HEK293 (cell line): ENCODE measurements around the gene YIPF2.
"Not testable (repeated sequence)": the region's sequence is repeated elsewhere in the genome, so short reads cannot be mapped to it uniquely, and the experiment has no call there.

Experiments used
- CTCF ChIA-PET: fragments of 350-600 bp; formaldehyde crosslinking; extraction: SDS; loops from one replicate; lab custom pipeline; 2021; ENCODE audit warnings: antibody characterized with exemption; lab: Yijun Ruan, JAX
- POLR2A ChIA-PET: fragments of 300-600 bp; formaldehyde crosslinking; extraction: SDS; loops from one replicate; lab custom pipeline; 2020; ENCODE audit warnings: antibody characterized with exemption, inconsistent platforms; lab: Yijun Ruan, JAX
- H3K27ac ChIP-seq: fragments of 200-500 bp; sonication (Bioruptor generic); 2 replicates; pipeline ENCODE4 v1.5.1; 2014; ENCODE audit warnings: low read depth, low read length, control low read depth, inconsistent platforms; ENCODE audit errors: extremely low read depth
- H3K36me3 ChIP-seq, 2 experiments: fragments of 200-500 bp in 1 of 2; sonication (Bioruptor generic) in 1 of 2; 1 replicate in 1 of 2; 2 replicates in 1 of 2; pipeline ENCODE4 v1.5.1; 2014 to 2017; ENCODE audit warnings: inconsistent platforms in 2 of 2, low read length in 2 of 2; ENCODE audit not compliant: control insufficient read depth in 2 of 2, insufficient read depth in 1 of 2
- H3K4me1 ChIP-seq: fragments of 200-500 bp; sonication (Bioruptor generic); 2 replicates; pipeline ENCODE4 v1.5.1; 2014; ENCODE audit warnings: mild to moderate bottlenecking, low read length, inconsistent platforms; ENCODE audit not compliant: control insufficient read depth, insufficient read depth
- H3K4me3 ChIP-seq: 2 replicates; pipeline ENCODE4 v1.5.1; 2011; ENCODE audit warnings: low read depth, mild to moderate bottlenecking, control low read depth, low read length, moderate library complexity
- H3K9me3 ChIP-seq: fragments of 200-500 bp; sonication (Bioruptor generic); 2 replicates; pipeline ENCODE4 v1.5.1; 2014; ENCODE audit warnings: low read depth, low read length, inconsistent platforms; ENCODE audit not compliant: control insufficient read depth, insufficient read depth
- EGR2 ChIP-seq: fragments of 450-650 bp; formaldehyde crosslinking; IDR thresholded peaks from 2 replicates; pipeline ENCODE4 v1.5.1; 2016; ENCODE audit warnings: low read depth, missing biosample characterization, missing genetic modification characterization
- HOXD13 ChIP-seq: sonication (generic); formaldehyde crosslinking; IDR thresholded peaks from 2 replicates; pipeline ENCODE4 v1.8.0; 2022; ENCODE audit warnings: missing genetic modification reagents, borderline replicate concordance
- KLF8 ChIP-seq: fragments of 450-650 bp; formaldehyde crosslinking; IDR thresholded peaks from 2 replicates; pipeline ENCODE4 v1.5.1; 2016; ENCODE audit warnings: missing biosample characterization, missing genetic modification characterization
- MEIS1 ChIP-seq: sonication (generic); formaldehyde crosslinking; IDR thresholded peaks from 2 replicates; pipeline ENCODE4 v1.8.1; 2022; ENCODE audit warnings: missing genetic modification reagents, mild to moderate bottlenecking, borderline replicate concordance
- PBX3 ChIP-seq: sonication (generic); formaldehyde crosslinking; IDR thresholded peaks from 2 replicates; pipeline ENCODE4 v1.8.1; 2022; ENCODE audit warnings: mild to moderate bottlenecking, moderate library complexity, missing genetic modification reagents
- TRIM28 ChIP-seq: IDR thresholded peaks from 2 replicates; pipeline ENCODE4 v1.6.1; 2011; ENCODE audit warnings: low read length, control low read depth, borderline replicate concordance
- ZBTB48 ChIP-seq: fragments of 450-650 bp; formaldehyde crosslinking; IDR thresholded peaks from 2 replicates; pipeline ENCODE4 v1.5.1; 2016; ENCODE audit warnings: missing biosample characterization, missing genetic modification characterization
- ZBTB8A ChIP-seq: fragments of 450-650 bp; formaldehyde crosslinking; IDR thresholded peaks from 2 replicates; pipeline ENCODE4 v1.5.1; 2016; ENCODE audit warnings: missing biosample characterization, missing genetic modification characterization
- ZFP69B ChIP-seq: fragments of 450-650 bp; formaldehyde crosslinking; IDR thresholded peaks from 2 replicates; pipeline ENCODE4 v1.5.1; 2016; ENCODE audit warnings: missing biosample characterization, missing genetic modification characterization
- ZNF114 ChIP-seq: fragments of 450-650 bp; formaldehyde crosslinking; IDR thresholded peaks from 2 replicates; pipeline ENCODE4 v1.5.0; 2017; ENCODE audit warnings: missing biosample characterization, missing genetic modification characterization
- ZNF202 ChIP-seq: fragments of 450-650 bp; formaldehyde crosslinking; IDR thresholded peaks from 2 replicates; pipeline ENCODE4 v1.5.1; 2016; ENCODE audit warnings: missing biosample characterization, missing genetic modification characterization, borderline replicate concordance
- ZNF211 ChIP-seq: fragments of 450-650 bp; formaldehyde crosslinking; IDR thresholded peaks from 2 replicates; pipeline ENCODE4 v1.5.1; 2016; ENCODE audit warnings: low read depth, missing biosample characterization, missing genetic modification characterization
- ZNF266 ChIP-seq: fragments of 450-650 bp; formaldehyde crosslinking; IDR thresholded peaks from 2 replicates; pipeline ENCODE4 v1.5.1; 2016; ENCODE audit warnings: missing biosample characterization, missing genetic modification characterization, low read depth
- ZNF324 ChIP-seq: fragments of 450-650 bp; formaldehyde crosslinking; IDR thresholded peaks from 2 replicates; pipeline ENCODE4 v1.5.1; 2016; ENCODE audit warnings: missing biosample characterization, missing genetic modification characterization
- ZNF362 ChIP-seq: fragments of 450-650 bp; formaldehyde crosslinking; IDR thresholded peaks from 2 replicates; pipeline ENCODE4 v1.5.1; 2016; ENCODE audit warnings: missing biosample characterization, missing genetic modification characterization
- ZNF37A ChIP-seq: fragments of 450-650 bp; IDR thresholded peaks from 2 replicates; pipeline ENCODE4 v1.5.1; 2018; ENCODE audit warnings: missing biosample characterization, missing genetic modification characterization
- ZNF394 ChIP-seq: fragments of 450-650 bp; formaldehyde crosslinking; IDR thresholded peaks from 2 replicates; pipeline ENCODE4 v1.5.1; 2016; ENCODE audit warnings: missing biosample characterization, missing genetic modification characterization, mild to moderate bottlenecking, moderate library complexity, borderline replicate concordance
- ZNF518A ChIP-seq: fragments of 450-650 bp; formaldehyde crosslinking; conservative IDR thresholded peaks from 2 replicates; pipeline ENCODE4 v1.5.1; 2016; ENCODE audit warnings: low read depth, missing biosample characterization, missing genetic modification characterization
- ZNF521 ChIP-seq: fragments of 450-650 bp; formaldehyde crosslinking; IDR thresholded peaks from 2 replicates; pipeline ENCODE4 v1.5.1; 2017; ENCODE audit warnings: missing biosample characterization, mild to moderate bottlenecking, missing genetic modification characterization
- ZNF530 ChIP-seq: fragments of 450-650 bp; formaldehyde crosslinking; IDR thresholded peaks from 2 replicates; pipeline ENCODE4 v1.5.1; 2016; ENCODE audit warnings: low read depth, missing biosample characterization, missing genetic modification characterization
- ZNF558 ChIP-seq: fragments of 450-650 bp; formaldehyde crosslinking; IDR thresholded peaks from 2 replicates; pipeline ENCODE4 v1.5.1; 2016; ENCODE audit warnings: missing biosample characterization, missing genetic modification characterization
- ZNF561 ChIP-seq: fragments of 450-650 bp; IDR thresholded peaks from 2 replicates; pipeline ENCODE4 v1.5.1; 2018; ENCODE audit warnings: missing biosample characterization, missing genetic modification characterization, borderline replicate concordance
- ZNF571 ChIP-seq: fragments of 450-650 bp; formaldehyde crosslinking; IDR thresholded peaks from 2 replicates; pipeline ENCODE4 v1.5.0; 2017; ENCODE audit warnings: missing biosample characterization, missing genetic modification characterization
- ZNF623 ChIP-seq: fragments of 450-650 bp; formaldehyde crosslinking; IDR thresholded peaks from 2 replicates; pipeline ENCODE4 v1.5.1; 2016; ENCODE audit warnings: missing biosample characterization, missing genetic modification characterization
- ZNF654 ChIP-seq: fragments of 450-650 bp; formaldehyde crosslinking; IDR thresholded peaks from 2 replicates; pipeline ENCODE4 v1.5.1; 2016; ENCODE audit warnings: low read depth, missing biosample characterization, missing genetic modification characterization
- ZNF664 ChIP-seq: fragments of 450-650 bp; formaldehyde crosslinking; IDR thresholded peaks from 2 replicates; pipeline ENCODE4 v1.5.1; 2016; ENCODE audit warnings: missing biosample characterization, missing genetic modification characterization
- ZNF701 ChIP-seq: fragments of 450-650 bp; formaldehyde crosslinking; IDR thresholded peaks from 2 replicates; pipeline ENCODE4 v1.5.1; 2016; ENCODE audit warnings: missing biosample characterization, missing genetic modification characterization

The YIPF2 gene

GRCh38 chr19:10943412-10943811 lies 15.0 kb upstream of the YIPF2 start (continued):
- TF ChIP-seq ZNF202 (tag by site-specific recombination) (peak; percentile 19; the same call in 1 of the 2 replicates), ZNF394 (peak; percentile 86; the same call in 1 of the 2 replicates), ZNF266 (peak; percentile 55; the same call in 1 of the 2 replicates), ZNF664 (tag by site-specific recombination) (peak; percentile 22; the same call in 1 of the 2 replicates), ZNF623 (peak; percentile 43), ZBTB8A (peak; percentile 39; the same call in 1 of the 2 replicates)

- not testable (repeated sequence) for H3K4me1 ChIP-seq, H3K4me3 ChIP-seq, H3K9me3 ChIP-seq, H3K36me3 ChIP-seq, H3K27ac ChIP-seq
- ChIA-PET POLR2A (interaction anchor here (0.7 to 1.3 kb wide), 6 partner anchors 9 to 165 kb away, joined by 3 to 5 read pairs (median 4); no protein-coding TSS in a partner anchor), CTCF (interaction anchor here (0.6 to 2.9 kb wide), 28 partner anchors 9 to 412 kb away, joined by 3 to 21 read pairs (median 4); no protein-coding TSS in a partner anchor)
- TF ChIP-seq ZNF362 (tag by site-specific recombination): peak; percentile 89; the same call in 1 of the 2 replicates
These were observed 13.2 kb upstream of the YIPF2 start for GRCh38 chr19:10941649-10942048.

- Histone ChIP-seq H3K4me3 (no peak overlapping the region), H3K9me3 (no peaks in the 10 kb centered on the region), H3K27ac (no peak overlapping the region), H3K4me1 (no peaks in the 10 kb centered on the region; the same call in 1 of the 2 replicates), H3K36me3 (peaks cover 1 to 15% of the 10 kb centered on the region in 2 experiments; a peak in 2 of 3 replicates)
- POLR2A ChIA-PET: interaction anchor here (0.7 to 1.4 kb wide), 4 partner anchors 99 to 202 kb away, joined by 3 to 5 read pairs (median 4); partner anchors contain the start of gene LDLR
- CTCF ChIA-PET: interaction anchor here (0.6 to 3.5 kb wide), 38 partner anchors 9 to 241 kb away, joined by 3 to 22 read pairs (median 4); partner anchors contain the start of gene SMARCA4
- no peak for TF ChIP-seq MEIS1 (CRISPR knock-in tag)
- TF ChIP-seq PBX3: no peak
- no peak for TF ChIP-seq ZNF211 (tag by site-specific recombination)
- TF ChIP-seq ZNF324: 0 out of 2 replicates have a peak, but pooled peaks have one; percentile 26
- no peak for TF ChIP-seq ZNF521 (tag by site-specific recombination)
- TF ChIP-seq ZNF571 (tag by site-specific recombination): no peak
- no peak for TF ChIP-seq ZNF114
- TF ChIP-seq ZNF37A: no peak
- no peak for TF ChIP-seq ZNF558 (tag by site-specific recombination)
- TF ChIP-seq EGR2: no peak
- TF ChIP-seq TRIM28: no peak
- no peak for TF ChIP-seq ZNF518A (tag by site-specific recombination)
- TF ChIP-seq ZFP69B (tag by site-specific recombination): 0 out of 2 replicates have a peak, but pooled peaks have one; percentile 12
- TF ChIP-seq ZNF654: peak; percentile 98
- TF ChIP-seq ZBTB48 (tag by site-specific recombination): no peak
- TF ChIP-seq KLF8 (tag by site-specific recombination): peak; percentile 36; the same call in 1 of the 2 replicates
- TF ChIP-seq ZNF530 (tag by site-specific recombination): no peak
- no peak for TF ChIP-seq ZNF701 (tag by site-specific recombination)
- TF ChIP-seq HOXD13 (CRISPR knock-in tag): no peak
- TF ChIP-seq ZNF561 (tag by site-specific recombination): no peak
These were observed 8.2 kb upstream of the YIPF2 start for GRCh38 chr19:10936661-10937084.
